ENCODE data around the gene ELFN1.

Gene ELFN1

GRCh38 chr7:1779445-1779844, 109.4 kb downstream of the ELFN1 start:
- Histone ChIP-seq H3K4me3 (replicated peaks; ENCODE audit: insufficient read depth, low read length) (no peak overlapping the region), H3K27ac (replicated peaks) (no peak overlapping the region), H3K27me3 (ENCODE audit: insufficient read depth, poor library complexity, severe bottlenecking) (no peaks in the 10 kb centered on the region)
- TF ChIP-seq GABPA (IDR thresholded peaks at IDR 0.05; ENCODE audit: low read depth) (no peak), POLR2AphosphoS5 (IDR thresholded peaks at IDR 0.05; ENCODE audit: low read depth) (no peak), SPI1 (IDR thresholded peaks at IDR 0.05; ENCODE audit: borderline replicate concordance, low read depth) (no peak), REST (IDR thresholded peaks at IDR 0.05; ENCODE audit: insufficient replicate concordance, low read depth) (no peak), CTCF (IDR thresholded peaks at IDR 0.05; ENCODE audit: insufficient read depth, low read length) (no peak)
- no peak for DNase-seq (ENCODE audit: low read depth in 1 of 2, low spot score in 1 of 2)

GRCh38 chr7:1781369-1781768, 111.3 kb downstream of the ELFN1 start:
- DNase-seq (ENCODE audit: low read depth in 1 of 2, low spot score in 1 of 2), result no peak
- Histone ChIP-seq H3K4me3 (replicated peaks; ENCODE audit: insufficient read depth, low read length) (no peak overlapping the region), H3K27ac (replicated peaks) (no peak overlapping the region), H3K27me3 (ENCODE audit: insufficient read depth, poor library complexity, severe bottlenecking) (no peaks in the 10 kb centered on the region)
- TF ChIP-seq REST (IDR thresholded peaks at IDR 0.05; ENCODE audit: insufficient replicate concordance, low read depth) (no peak), CTCF (IDR thresholded peaks at IDR 0.05; ENCODE audit: insufficient read depth, low read length) (no peak), POLR2AphosphoS5 (IDR thresholded peaks at IDR 0.05; ENCODE audit: low read depth) (no peak), GABPA (IDR thresholded peaks at IDR 0.05; ENCODE audit: low read depth) (no peak), SPI1 (IDR thresholded peaks at IDR 0.05; ENCODE audit: borderline replicate concordance, low read depth) (no peak)

- no peak overlapping the region for H3K4me3 ChIP-seq (replicated peaks; ENCODE audit: insufficient read depth, low read length)
- TF ChIP-seq REST (IDR thresholded peaks at IDR 0.05; ENCODE audit: insufficient replicate concordance, low read depth) (no peak), CTCF (IDR thresholded peaks at IDR 0.05; ENCODE audit: insufficient read depth, low read length) (no peak)
- H3K27me3 ChIP-seq (ENCODE audit: insufficient read depth, poor library complexity, severe bottlenecking), result no peaks in the 10 kb centered on the region
- H3K27ac ChIP-seq (replicated peaks), result no peak overlapping the region
- DNase-seq (ENCODE audit: low read depth in 1 of 2, low spot score in 1 of 2), result no peak
Measured at GRCh38 chr7:1785839-1786238, 115.8 kb downstream of the ELFN1 start.
